NCI-H345 treated with DMSO at 0.1 percent for 48 hours (cell line): ENCODE results near the gene CDH2.

Experiments
- DNase-seq: peaks from one replicate; lab custom pipeline; 2025; ENCODE audit not compliant: unreplicated experiment; lab: John Stamatoyannopoulos, UW

CDH2 gene

DNA sequence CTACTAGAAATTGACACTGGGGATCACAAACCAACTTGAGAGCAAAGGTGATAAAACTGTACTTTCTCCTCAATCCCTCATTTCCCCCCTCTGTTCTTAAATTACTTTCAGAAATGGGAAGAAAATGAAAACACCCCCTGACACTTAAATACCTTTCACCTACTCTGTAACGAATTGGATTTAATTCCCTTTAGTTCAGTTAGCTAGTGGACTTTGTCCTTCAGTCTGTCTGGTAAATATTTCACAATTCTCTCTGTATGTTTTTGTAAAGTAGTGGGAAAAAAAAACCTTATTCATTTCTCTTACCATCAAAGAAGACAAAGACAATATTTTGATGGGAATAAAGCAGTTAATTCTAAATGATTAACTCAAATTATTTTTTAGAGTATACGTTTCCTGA, 85.7 kb downstream of the CDH2 start:
- DNase-seq = no peak

DNA sequence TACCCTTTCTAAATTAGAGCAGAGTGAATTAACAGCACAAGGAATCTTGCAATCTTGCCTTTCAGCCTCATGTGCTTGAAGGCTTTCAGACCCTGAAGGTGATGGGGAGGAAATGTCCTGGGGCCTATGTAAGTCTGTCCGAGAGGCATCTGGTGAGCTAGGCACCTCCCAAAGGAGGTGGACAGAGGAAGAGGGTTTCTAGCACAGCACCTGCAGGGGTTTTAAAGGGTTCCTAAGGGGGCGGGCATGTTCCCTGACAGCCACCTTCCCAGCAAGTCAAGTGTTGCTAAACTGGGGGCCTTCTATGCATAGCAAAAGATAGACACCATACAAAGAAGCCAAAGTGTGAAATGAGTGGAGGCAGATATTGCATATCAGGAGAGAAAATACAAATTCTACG, 88.5 kb downstream of the CDH2 start:
- no peak for DNase-seq

DNA sequence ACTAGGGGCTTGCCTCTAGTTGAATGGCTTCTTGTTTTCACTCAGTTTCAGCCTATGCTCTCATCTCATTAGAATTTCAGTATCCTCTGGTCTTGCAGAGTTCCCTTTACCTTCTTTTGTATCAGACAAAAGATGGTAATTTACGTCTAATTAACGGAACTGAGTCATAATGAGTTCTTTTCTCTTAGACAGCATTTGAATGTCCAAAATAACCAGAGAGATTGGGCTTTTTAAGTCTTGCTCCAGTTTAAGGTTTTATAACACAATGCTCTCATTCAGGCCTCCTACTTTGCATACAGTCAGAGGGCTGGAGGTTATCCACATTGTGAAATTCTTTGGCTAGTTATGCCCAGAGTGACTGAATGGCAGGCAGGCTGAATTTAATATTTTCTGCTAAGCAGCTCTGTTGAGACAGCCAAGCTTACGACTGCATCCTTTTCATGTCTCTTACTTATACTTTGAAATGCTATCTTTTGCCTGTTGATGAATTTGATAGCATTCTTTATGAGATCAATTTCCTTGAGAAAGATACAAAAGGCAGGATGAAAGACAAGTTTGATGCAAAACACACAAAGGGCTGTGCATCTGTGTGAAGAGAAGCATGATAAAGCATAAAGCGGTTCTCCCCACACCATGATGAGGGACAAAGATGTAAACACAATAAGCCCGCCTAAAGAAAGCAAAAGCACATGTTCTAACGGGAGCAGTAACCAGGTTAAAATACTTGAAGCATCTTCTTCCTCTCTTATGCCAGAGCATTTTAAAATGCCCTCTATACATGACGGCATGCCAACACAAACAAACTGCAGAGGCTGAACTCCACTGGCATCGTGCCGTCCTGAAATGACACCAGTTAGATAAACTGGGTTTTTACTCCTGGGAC, 90.0 kb downstream of the CDH2 start:
- DNase-seq = no peak

DNA sequence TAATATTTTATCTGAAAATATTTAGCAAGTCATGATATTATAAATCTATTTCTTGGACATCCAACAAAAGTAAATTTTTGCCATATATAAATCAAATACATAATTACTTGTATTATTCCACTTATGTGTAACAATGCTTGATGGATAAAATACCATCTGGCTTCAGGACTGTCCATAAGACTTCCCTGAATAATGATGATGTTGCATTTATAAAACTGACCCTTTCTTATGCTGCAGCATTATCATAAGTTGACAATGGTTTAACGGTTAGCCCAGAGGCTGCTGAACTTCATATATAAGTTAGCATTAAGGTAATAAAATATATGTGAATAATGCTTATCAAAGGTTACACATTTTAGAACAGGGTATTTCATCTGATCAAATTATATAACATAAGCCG, 95.4 kb downstream of the CDH2 start:
- DNase-seq = no peak

GRCh38 chr18:28080876-28081300, 96.0 kb downstream of the CDH2 start:
- no peak for DNase-seq

DNA sequence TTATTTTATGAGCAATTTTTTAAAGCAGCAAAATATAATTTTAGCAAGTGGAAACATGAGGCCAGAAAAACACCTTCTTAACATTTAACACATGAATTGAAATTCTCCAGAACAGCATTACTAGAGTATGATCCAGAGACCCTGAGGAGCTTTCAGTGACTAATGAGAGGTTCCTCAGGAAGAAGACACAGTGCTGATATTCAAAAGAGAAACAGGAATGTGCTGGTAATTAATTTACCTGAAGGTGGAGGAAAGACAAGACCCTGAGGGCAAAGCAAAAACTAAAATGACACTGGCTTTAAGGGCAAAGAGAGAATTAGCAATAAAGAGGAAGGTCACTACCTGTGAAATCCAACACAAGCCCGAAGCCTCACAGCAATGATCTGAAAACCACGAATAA, 97.0 kb downstream of the CDH2 start:
- no peak for DNase-seq

DNA sequence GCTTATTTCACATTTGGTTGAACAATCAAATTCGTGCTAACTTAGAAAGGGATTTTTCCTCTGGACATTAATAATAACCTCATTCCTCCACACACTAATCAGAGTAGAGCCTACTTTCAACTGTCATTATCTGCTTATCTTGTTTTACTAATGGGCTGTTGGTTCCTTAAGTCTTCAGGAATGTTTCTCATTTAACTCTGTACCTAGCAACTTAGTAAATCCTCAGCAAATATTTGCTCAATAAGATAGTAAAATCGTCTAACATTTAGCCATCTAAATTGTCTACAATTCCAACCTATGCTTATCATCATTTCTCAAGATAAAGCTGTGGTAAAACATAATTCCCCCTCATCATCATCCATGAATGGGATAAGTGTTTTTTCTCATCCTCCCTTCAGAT, 98.1 kb downstream of the CDH2 start:
- no peak for DNase-seq

- DNase-seq = no peak
Observed at GRCh38 chr18:28078298-28078697, 98.6 kb downstream of the CDH2 start.

DNA sequence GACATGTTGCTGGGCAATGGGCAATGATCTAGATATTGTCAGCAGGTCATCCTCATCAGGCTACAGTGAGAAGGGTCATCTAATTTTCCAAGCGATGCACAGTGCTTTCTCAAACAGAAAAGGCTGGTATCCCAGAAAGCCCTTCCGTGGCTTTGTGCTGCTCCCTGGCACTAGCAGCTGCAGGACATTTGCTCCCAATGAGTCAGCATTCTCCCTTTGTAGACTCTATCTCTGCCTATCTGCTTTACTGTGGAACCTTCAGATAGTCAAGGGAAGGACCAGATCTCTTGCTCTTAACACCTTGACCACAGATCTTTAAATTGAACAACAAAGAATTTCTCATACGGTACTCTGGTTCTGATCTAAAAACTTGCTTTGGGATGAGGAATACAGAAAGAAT, 101.4 kb downstream of the CDH2 start:
- DNase-seq = no peak

- DNase-seq = no peak
Observed at GRCh38 chr18:28074076-28074475, 102.9 kb downstream of the CDH2 start.

GRCh38 chr18:28073658-28074057, 103.3 kb downstream of the CDH2 start:
- DNase-seq = no peak

DNA sequence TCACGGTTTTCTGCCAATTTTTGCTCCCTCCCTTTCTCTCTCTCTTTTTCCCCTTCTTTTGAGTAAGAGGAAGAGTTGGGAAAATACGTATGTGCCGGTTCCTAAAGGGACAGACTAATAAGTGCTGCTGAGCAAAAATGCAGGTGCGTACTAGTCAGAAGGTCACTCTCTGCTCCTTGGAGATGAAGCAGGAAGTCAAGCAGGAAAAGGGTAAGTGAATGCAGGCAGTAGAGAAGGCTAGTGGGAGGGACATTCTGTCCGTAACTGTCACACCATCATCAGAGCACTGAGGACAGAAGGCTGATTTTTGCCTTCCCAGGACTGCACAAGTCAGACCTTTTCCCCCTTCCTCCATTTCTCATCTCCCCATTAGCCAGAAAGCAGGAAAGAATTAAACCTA, 105.7 kb downstream of the CDH2 start:
- DNase-seq = no peak

DNA sequence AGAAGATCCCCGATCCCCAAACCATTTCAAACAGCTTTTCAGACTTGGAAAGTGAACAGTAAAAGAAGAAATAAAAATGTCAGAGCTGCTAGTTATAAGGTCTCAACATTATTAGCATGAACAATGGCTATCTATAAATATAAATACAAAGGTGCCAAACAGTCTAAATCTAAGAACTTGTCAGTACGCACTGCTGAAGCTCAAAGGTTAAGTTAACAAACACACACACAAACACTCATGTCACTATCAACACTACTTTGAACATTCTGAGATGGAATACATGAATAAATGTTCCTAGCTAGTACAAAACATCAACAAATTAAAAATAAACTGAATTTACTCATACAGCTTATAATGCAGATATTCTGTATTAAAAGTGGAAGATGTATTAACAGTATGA, 108.7 kb downstream of the CDH2 start:
- no peak for DNase-seq

GRCh38 chr18:28067346-28067745, 109.6 kb downstream of the CDH2 start:
- DNase-seq = no peak

- DNase-seq = no peak
Observed at GRCh38 chr18:28065793-28066186, 111.1 kb downstream of the CDH2 start.

DNA sequence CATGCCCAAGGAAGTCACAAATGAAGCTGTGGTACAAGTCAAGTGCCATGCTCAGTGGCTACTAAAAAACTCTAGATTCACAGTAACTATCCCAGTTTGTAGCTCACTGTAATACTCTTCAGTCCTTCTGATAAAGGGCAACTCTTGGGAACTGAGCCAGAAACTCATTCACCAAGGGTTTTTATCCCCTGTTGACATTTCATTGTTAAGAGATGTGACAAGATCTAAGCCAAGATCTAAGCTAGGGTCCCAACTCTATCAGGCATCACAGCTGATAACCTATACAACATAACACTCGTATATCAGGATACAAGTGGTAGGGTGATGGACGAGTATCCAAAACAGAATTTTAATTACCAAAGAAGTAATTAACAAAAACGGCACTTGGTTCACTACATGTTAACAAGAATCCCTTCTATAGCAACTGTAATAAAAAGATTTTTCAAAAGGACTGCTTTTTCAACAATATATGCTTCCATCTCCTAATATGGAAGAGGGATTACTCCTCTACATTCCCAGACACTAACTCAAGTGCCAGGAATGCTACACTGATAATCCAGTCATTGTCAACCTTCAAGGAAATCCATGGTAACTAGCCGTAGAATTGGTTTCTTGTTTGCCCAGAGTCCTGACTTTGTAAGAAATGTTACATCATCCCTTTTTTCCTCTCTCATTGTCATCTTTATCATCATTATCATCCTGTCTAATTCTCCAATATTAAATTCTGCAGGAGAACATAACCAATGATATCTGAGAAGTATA, 111.7 kb downstream of the CDH2 start:
- no peak for DNase-seq

- no peak for DNase-seq
Observed at GRCh38 chr18:28063926-28064325, 113.0 kb downstream of the CDH2 start.

DNA sequence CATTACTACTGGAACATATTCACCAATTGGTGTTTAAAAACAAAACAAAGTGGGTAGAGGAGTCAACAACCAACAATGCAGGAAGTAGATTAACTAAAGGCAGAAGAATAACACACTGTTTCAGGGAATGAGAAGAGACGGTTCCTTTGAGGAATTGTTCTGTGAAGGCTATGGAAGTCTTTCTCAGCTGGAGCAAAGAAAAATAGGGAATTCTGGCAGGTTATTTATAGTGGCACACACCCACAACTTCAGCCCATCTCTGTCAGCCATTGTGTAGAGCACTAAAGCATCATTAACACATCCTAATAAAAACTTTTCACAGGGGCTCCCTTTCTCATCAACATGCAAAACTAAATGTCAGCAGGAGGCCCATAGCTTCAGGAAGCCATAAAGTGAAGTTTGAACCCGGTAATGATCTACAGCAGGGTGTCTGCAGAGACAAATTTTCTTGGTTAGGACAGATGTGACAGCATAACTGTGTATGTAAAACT, 113.6 kb downstream of the CDH2 start:
- no peak for DNase-seq

DNA sequence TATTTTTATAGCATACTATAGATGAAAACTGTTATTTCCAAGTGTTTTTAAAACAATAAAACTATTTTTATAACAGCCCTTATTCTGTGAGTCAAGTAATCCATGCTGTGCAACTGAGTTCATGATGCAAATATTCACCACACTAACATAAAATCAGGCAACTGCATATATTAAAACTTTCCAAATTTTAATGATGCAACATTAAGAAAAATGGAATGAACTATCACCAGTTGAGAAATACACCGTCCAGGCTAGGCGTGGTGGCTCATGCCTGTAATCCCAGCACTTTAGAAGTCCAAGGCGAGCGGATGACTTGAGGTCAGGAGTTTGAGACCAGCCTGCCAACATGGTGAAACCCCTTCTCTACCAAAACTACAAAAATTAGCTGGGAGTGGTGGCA, 114.5 kb downstream of the CDH2 start:
- DNase-seq = no peak

DNA sequence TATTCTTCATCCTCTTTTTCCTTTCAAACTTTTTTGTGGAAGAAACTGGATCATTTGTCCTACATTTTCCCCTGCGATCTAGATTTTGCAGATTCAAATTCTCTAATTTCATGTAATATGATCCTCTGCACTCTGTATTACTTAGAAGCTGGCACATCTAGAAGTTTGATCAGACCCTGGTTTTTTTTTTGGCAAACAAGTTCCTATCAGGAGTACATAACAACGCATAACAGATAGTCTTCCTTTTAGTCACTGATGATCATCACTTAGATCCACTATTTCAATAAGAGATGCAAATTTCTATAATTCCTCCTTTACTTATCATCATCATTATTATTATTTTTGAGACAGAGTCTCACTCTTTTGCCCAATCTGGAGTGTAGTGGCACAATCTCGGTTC, 117.1 kb downstream of the CDH2 start:
- no peak for DNase-seq

GRCh38 chr18:28050545-28050944, 126.4 kb downstream of the CDH2 start:
- DNase-seq = peak; percentile 2

DNA sequence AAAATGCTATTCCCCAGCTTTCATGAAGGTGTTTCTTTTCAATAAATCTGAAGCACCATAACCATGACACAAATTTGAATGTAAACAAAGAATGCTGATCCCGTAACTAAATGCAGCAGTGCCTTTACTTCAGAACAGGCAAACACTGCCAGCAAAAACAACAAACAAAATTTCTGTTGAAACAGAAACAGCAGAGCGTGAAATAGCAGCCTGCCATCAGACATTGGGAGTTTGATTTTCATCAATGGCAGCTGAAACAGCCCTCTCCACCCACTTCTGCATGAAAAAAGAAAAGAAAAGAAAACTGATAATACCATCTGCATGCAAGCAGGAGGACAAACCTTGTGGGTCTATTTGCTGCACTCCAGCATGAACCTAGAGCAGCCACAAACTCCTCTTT, 128.3 kb downstream of the CDH2 start:
- no peak for DNase-seq
